Activated CD4-positive, alpha-beta T cell treated with anti-CD3 and anti-CD28 coated beads, Interleukin-10, Interleukin-2, amounts not matched to agents 100 ng/mL and 50 ng/mL, durations not matched to agents 16 hours and 8 hours (primary cell): ENCODE results near the gene PEMT.

ENCODE experiments used
- DNase-seq: peaks from one replicate; pipeline ENCODE4 v3.0.0-alpha.2; 2020

The PEMT gene

DNA sequence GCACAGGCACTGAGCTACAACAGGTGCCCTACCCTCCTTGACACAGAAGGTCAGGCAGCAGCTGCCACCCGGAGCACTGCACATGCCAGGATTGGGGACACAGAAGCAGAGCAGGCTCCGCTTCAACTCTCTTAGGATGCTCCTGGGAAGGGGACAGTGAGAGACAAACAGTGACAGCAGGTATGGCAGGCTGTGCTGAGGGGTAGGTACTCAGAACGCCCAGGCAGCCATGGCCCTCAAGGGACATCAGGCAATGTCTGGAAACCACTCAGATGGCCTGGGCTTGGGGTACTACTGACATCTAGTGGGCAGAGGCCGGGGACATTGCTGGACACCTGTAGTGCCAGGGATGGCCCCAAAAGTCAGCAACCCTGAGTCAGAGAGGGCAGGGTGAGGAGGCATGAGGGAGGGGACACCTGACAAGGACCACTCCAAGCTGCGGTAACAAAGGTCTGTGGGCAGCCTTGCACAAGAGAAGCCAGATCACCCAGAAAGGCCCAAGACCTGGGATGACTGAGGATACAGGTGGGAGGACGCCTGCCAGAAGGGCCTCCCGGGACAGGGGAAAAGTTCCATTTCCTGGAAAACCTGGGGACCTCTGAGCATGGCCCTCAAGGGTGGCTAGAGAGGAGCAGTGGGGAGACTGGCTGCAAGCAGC is 21.2 kb downstream of the PEMT start:
- no peak for DNase-seq

GRCh38 chr17:17569691-17570090 is 21.8 kb downstream of the PEMT start:
- no peak for DNase-seq

DNA sequence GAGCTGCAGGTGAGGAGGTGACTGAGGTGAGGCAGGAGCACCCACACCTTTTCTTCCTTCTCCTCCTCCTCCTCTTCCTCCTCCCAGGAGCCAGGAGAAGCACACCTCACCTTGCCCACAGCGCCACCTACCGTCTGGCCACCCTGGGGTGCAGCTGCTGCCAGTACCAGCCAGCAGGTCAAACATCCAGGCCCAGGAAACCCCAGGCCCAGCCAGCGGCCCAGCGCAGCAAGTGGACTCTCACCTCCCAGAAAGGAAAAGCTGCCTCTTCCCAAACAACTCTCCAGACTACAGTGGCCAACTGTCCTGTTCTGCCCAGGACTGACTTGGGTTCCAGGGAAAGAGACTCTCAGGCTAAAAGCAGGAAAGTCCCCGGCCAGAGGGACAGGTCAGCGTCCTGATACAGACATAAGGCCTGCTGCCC is 22.7 kb downstream of the PEMT start:
- DNase-seq = peak; percentile 67

- DNase-seq = no peak
These were observed 23.9 kb downstream of the PEMT start for GRCh38 chr17:17567631-17568030.

- DNase-seq = no peak
These were observed 24.5 kb downstream of the PEMT start for GRCh38 chr17:17566896-17567513.

GRCh38 chr17:17565471-17566339 is 25.8 kb downstream of the PEMT start:
- DNase-seq = no peak

DNA sequence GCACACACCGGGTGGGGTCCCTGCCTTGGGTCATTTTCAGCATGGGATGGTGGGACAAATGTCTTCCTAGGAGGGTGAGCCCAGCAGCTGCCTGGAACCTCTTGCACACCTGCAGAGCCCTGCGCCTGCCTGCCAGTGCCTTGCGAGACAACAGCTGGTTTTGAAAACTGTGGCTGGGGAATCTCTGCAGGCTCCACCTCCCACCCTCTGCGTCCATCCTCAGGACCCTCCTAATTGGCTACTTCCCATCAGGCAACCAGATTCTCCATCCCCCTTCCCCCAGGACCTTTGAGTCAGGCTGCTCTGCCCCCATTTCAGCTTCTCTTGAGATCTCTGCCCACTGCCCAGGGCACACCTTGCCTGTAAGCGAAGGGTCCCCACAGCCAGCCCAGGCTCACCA is 26.6 kb downstream of the PEMT start:
- no peak for DNase-seq

GRCh38 chr17:17564323-17564722 is 27.2 kb downstream of the PEMT start:
- DNase-seq = no peak

GRCh38 chr17:17563530-17563929 is 28.0 kb downstream of the PEMT start:
- DNase-seq = no peak

DNA sequence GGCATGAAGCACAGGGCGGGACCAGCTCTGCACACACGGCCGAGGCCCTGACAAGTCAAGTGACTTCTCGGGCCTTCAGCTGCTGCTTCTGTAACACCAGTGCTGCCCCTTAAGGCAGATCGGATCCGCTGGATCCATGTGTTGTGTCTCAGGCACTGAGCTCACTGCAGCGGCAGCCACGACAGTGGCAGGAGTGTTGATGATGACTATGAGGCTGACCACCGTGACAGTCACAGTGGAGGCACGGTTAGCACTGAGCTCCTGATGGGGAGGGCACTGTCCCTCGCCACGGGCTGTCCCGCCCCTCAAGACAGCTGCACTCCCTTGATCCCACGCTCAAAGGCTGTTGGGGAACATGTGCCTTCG is 29.4 kb downstream of the PEMT start:
- DNase-seq = no peak

DNA sequence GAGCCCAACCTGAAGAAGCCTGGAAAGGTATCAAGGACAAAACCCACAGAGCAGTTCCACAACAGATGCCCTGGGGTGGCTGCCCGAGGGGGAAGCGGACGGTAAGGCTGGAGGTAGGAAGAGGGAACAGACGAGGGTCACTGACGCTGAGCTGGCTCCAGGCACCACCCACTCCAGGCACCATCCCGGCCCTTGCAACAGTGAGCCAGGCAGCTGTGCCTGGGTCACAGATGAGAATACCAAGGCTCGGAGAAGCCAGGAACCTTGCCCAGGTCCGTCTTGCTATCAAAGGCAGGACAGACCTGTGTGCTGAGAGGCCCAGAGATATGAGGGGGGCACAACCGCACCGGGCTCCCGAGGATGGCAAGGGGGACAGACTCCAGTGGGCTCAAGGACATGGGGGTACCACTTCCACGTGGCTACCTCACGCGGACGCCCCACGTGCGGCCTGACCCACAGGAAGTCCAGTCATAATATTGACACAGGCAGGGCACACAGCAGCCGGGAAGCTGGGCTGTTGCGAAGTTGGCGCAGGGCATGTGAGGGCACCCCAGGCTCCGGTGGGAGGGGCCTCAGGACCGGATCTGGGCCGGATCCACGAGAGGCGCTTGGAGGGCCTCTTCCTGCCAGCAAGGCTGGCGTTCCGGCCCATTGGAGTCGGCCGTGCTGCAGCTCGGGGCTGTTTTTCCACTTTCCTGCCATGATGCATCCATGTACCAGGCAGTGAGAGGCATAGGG is 29.9 kb downstream of the PEMT start:
- no peak for DNase-seq

GRCh38 chr17:17560975-17561374 is 30.5 kb downstream of the PEMT start:
- no peak for DNase-seq

DNA sequence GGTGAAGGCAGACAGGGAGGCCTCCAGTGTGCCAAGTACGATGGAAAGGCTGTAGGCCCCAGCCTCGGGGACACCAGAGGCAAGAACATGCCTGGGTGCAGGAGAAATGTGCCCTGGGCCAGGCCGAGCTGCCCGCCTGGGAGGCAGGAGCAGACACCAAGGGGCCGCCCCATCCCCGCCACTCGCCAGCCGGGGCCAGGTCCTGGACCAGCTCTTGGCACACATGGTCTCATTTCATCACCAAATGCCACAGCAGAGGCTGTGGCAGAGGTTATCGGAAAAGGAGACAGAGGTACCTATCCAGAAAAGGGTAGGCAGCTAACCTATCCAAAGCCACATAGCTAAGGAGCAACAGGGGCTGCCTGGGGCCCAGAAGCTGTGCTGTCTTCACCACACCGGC is 31.3 kb downstream of the PEMT start:
- no peak for DNase-seq

- DNase-seq = no peak
These were observed 32.3 kb downstream of the PEMT start for GRCh38 chr17:17559164-17559563.

GRCh38 chr17:17558431-17558830 is 33.1 kb downstream of the PEMT start:
- DNase-seq = no peak

DNA sequence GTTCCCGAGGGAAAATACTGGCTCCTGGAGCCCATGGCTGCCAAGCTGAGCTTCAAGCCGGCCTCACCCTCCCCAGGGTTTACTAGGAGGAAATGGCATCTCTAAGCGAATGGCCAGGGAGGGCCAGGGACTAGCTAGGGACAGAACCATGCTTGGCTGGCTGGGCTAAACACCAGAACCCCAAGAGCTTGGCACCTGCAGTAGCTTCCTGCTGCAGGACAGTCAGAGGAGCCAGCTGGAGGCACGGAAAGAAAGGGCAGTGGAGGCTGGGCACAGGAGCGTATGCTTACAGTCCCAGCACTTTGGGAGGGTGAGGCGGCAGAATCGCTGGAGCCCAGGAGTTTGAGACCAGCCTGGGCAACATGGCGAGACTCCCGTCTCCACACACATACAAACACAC is 33.7 kb downstream of the PEMT start:
- no peak for DNase-seq

- DNase-seq = no peak
These were observed 34.8 kb downstream of the PEMT start for GRCh38 chr17:17556671-17557070.

DNA sequence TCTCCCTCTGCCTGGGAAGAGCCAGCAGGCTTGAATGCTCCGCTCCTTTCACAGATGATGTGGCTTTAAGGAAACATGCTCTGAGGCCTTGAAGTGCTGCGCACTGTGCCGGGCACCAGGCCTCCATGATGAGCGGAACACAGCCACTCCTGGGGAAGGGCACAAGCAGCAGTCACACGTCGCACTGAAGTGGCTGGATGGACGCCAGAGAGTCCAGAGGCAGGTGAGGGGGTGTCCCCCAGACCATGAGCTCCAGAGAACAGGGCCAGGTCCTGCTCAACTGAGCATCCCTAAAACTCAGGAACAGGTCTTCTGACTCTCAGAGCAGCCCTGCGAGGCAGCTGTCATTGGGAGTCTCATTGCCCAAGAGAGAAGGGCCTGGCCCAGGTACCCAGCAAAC is 35.6 kb downstream of the PEMT start:
- no peak for DNase-seq

DNA sequence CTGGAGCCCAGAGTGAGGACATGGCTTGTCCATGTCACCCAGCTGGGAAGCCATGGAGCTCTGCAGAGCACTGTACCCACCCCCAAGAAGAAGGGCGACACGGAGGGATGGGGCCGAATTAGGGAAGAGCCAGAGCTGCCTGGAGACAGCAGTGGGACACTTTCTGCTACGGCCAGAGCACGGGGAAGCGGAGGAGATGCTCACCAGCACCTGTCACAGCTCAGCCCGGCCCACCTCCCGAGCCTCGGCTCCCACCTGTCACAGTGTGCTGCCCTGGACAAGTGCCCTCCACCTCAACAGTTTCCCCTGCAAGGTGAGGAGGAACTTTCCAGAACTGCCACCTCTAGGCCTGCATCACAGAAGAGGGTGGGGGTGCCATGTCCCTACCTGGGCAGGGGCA is 36.4 kb downstream of the PEMT start:
- DNase-seq = no peak

DNA sequence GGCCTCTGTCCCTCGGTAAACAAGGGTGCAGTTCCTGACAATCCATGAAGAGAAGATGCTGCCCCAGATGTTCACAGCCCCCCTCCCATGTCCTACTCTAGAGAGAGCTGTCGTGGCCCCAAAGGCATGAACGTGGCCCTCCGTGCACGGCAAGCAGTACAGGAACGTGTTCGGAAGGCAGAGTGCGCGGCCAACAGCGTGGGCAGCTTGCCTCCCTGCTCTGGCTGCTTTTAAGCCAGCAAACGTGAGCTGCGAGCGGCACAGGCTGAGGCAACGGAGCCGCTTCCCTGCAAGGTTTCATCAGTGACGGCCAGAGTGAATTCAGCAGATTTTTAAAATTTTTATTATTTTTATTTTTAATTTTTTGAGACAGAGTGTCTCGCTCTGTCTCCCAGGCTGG is 37.2 kb downstream of the PEMT start:
- no peak for DNase-seq

DNA sequence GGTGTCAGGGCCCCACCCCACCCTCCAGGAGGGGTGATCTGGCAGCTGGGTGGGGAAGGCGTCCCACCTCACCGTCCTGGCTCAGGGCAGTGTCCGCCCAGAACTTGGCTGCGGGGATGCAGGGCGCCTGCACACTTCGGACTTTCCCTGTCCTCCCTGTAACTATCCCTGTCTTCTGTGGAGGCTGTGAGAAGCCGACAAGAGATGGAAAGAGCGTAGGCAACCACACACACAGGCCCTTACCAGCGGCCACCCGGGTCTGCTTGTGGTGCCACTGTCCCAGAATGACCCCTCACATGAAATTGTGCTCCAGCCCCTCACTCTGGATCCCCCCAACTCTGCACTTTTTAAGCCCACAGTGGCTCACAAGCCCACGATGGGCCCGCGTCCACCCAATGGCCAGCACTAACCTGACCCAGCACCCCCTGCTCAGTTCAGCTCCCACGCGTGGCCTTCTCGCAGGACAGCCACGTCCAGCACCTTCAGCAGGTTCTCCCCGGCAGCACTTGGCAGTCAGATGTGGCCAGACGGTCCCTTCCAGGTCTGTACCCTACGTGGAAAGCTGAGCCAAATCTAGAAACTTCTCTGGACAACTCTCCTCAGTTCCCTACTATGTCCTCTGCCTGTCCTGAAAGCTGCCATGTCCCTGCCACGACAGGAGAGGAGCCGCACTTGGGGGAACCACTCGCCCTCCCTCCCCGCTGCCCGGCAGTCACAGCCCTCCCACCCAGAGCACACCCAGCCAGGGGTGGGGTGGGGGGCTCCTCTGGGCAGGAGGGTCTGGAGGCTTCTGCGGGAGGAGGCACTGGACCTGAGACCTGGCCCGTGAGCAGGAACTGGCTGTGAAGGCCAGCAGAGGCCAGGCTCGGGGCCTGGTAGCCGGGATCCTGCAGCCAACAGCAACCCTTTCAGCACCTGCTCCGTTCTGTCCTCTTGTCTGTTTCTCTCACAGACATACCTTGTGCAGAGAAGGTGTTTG is 38.0 kb downstream of the PEMT start:
- DNase-seq = no peak
